Hair follicle dermal papilla cell (primary cell): ENCODE data around the gene GFRA4. TPM values are rescaled to one million over a fixed set of nuclear protein-coding genes. Genes with fewer than 3 reads are reported as not detected.

Experiments
- total RNA-seq: library from RNA; depleted of rRNA; stranded (reverse); fragments of >200 nt; gene quantifications from 2 replicates; pipeline ENCODE4 v1.2.3, GENCODE V29; 2012

GFRA4 gene, protein sequence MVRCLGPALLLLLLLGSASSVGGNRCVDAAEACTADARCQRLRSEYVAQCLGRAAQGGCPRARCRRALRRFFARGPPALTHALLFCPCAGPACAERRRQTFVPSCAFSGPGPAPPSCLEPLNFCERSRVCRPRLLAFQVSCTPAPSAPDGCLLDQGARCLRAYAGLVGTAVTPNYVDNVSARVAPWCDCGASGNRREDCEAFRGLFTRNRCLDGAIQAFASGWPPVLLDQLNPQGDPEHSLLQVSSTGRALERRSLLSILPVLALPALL
- total RNA-seq, result not detected in 2 replicates

GRCh38 chr20:3663031-3663701, at the start of gene GFRA4:
TSS of gene GFRA4 (minus strand) at chr20:3663399. CDS start at chr20:3663399, 0 bp downstream.

GRCh38 chr20:3712279-3712873, 49.2 kb upstream of the GFRA4 start, which contains the start of gene SIGLEC1:
TSS of gene SIGLEC1 (minus strand) at chr20:3712600. CDS start at chr20:3707128, 5,472 bp downstream.

DNA sequence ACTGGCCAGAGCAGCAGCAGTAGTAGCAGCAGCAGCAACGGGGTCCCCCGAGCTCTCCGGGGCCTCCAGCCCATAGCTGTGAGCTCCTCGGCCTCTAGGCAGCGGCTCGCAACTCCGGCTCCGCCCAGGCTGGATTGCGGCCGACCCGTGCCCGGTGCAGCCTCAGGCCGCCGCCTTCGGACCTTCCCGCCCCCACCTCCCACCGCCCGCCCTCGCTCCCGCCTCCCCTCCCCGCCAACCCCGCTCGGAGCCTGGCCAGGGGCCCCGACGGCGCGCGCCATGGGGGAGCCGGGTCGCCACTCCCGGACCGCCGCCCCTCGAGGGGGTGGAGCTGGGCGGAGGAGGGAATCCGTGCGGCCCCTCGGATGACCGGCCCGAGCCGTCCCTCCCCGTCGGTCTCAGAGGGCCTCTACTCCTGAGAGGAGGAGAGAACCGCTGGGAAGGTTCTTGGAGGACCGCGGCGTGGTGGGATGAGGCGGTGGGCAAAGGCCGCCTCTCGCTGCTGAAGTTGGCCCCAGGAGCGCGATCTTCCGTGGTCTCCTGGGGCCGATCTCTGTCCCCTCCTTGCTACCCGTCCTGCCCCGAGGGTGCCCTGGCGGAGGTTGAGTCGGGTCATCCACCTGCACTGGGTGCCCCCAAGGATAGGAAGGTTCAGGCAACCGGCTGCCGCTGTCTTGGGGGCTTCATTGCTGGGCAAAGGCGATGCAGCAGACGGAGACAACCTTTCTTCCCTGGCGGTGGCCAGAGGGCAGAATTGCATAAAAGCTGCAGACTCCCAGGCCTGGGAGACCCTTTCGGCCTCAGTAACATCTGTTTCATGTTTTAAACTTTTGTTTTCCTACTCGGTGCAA, 19.0 kb upstream of the GFRA4 start, which contains the start of gene ADAM33:
TSS of gene ADAM33 (minus strand) at position 80 of the 851 bp plus-strand sequence. CDS start at position 74, 6 bp downstream.

Other genes starting within 250 kb of the GFRA4 start
- 39.3 and 47.5 TPM in 2 replicates for gene ATRN, start 192.4 kb downstream of the GFRA4 start, total RNA-seq
- 194 and 229 TPM in 2 replicates for gene ADAM33, start 18.6 kb upstream of the GFRA4 start, total RNA-seq
- gene SIGLEC1, start 49.2 kb upstream of the GFRA4 start, total RNA-seq, result under 0.01 TPM in 1 of 2 replicates, not detected in the other
- gene HSPA12B, start 69.3 kb upstream of the GFRA4 start, total RNA-seq, result 0.65 and 0.73 TPM in 2 replicates
- 30.2 and 36.7 TPM in 2 replicates for gene ADISSP, start 104.4 kb upstream of the GFRA4 start, total RNA-seq
- under 0.01 TPM in 1 of 2 replicates, not detected in the other for gene SPEF1, start 118.0 kb upstream of the GFRA4 start, total RNA-seq
- gene CENPB, start 123.3 kb upstream of the GFRA4 start, total RNA-seq, result 122 and 126 TPM in 2 replicates
- 61.3 and 70.3 TPM in 2 replicates for gene CDC25B, start 132.9 kb upstream of the GFRA4 start, total RNA-seq
- 37.0 and 38.0 TPM in 2 replicates for gene AP5S1, start 157.1 kb upstream of the GFRA4 start, total RNA-seq
- gene MAVS, start 183.4 kb upstream of the GFRA4 start, total RNA-seq, result 37.5 and 46.6 TPM in 2 replicates
- gene PANK2, start 226.0 kb upstream of the GFRA4 start, total RNA-seq, result 57.3 and 65.6 TPM in 2 replicates